HEK293 (cell line): ENCODE results near the gene SPIB.

ENCODE experiments used
- CTCF ChIP-seq: fragments of 450-650 bp; formaldehyde crosslinking; IDR thresholded peaks from 2 replicates; pipeline ENCODE4 v1.5.1; 2016; ENCODE audit warnings: missing biosample characterization, missing genetic modification characterization
- HIC1 ChIP-seq: fragments of 450-650 bp; formaldehyde crosslinking; IDR thresholded peaks from 2 replicates; pipeline ENCODE4 v1.5.1; 2016; ENCODE audit warnings: missing biosample characterization, missing genetic modification characterization
- KLF7 ChIP-seq: fragments of 450-650 bp; formaldehyde crosslinking; IDR thresholded peaks from 2 replicates; pipeline ENCODE4 v1.5.1; 2016; ENCODE audit warnings: missing biosample characterization, missing genetic modification characterization, borderline replicate concordance
- MZF1 ChIP-seq: fragments of 450-650 bp; formaldehyde crosslinking; IDR thresholded peaks from 2 replicates; pipeline ENCODE4 v1.5.1; 2017; ENCODE audit warnings: missing biosample characterization, missing genetic modification characterization, borderline replicate concordance
- ZBTB7A ChIP-seq: fragments of 450-650 bp; formaldehyde crosslinking; IDR thresholded peaks from 2 replicates; pipeline ENCODE4 v1.5.1; 2016; ENCODE audit warnings: low read depth, missing biosample characterization, missing genetic modification characterization
- ZNF140 ChIP-seq: fragments of 450-650 bp; formaldehyde crosslinking; IDR thresholded peaks from 2 replicates; pipeline ENCODE4 v1.5.1; 2016; ENCODE audit warnings: missing biosample characterization, missing genetic modification characterization
- ZNF362 ChIP-seq: fragments of 450-650 bp; formaldehyde crosslinking; IDR thresholded peaks from 2 replicates; pipeline ENCODE4 v1.5.1; 2016; ENCODE audit warnings: missing biosample characterization, missing genetic modification characterization
- ZNF510 ChIP-seq: fragments of 450-650 bp; formaldehyde crosslinking; IDR thresholded peaks from 2 replicates; pipeline ENCODE4 v1.5.1; 2018; ENCODE audit warnings: mild to moderate bottlenecking, missing genetic modification characterization, missing biosample characterization; ENCODE audit not compliant: insufficient replicate concordance
- ZNF561 ChIP-seq: fragments of 450-650 bp; IDR thresholded peaks from 2 replicates; pipeline ENCODE4 v1.5.1; 2018; ENCODE audit warnings: missing biosample characterization, missing genetic modification characterization, borderline replicate concordance
- ZNF704 ChIP-seq: fragments of 450-650 bp; formaldehyde crosslinking; IDR thresholded peaks from 2 replicates; pipeline ENCODE4 v1.5.1; 2016; ENCODE audit warnings: missing biosample characterization, missing genetic modification characterization

- TF ChIP-seq ZNF510 (tag by site-specific recombination) (no peak), HIC1 (tag by site-specific recombination) (no peak), KLF7 (no peak), CTCF (no peak), ZBTB7A (tag by site-specific recombination) (no peak), MZF1 (tag by site-specific recombination) (no peak), ZNF140 (tag by site-specific recombination) (no peak), ZNF362 (no peak), ZNF704 (tag by site-specific recombination) (no peak), ZNF561 (tag by site-specific recombination) (no peak)
These were observed 26.0 kb upstream of the SPIB start for GRCh38 chr19:50392759-50393158.
